ENCODE results near the gene MEAK7. TPM values are rescaled to one million over a fixed set of nuclear protein-coding genes. Genes with fewer than 3 reads are reported as not detected.

The MEAK7 gene
- total RNA-seq, 1 experiment from 2014 or later = 5.3 TPM

DNA sequence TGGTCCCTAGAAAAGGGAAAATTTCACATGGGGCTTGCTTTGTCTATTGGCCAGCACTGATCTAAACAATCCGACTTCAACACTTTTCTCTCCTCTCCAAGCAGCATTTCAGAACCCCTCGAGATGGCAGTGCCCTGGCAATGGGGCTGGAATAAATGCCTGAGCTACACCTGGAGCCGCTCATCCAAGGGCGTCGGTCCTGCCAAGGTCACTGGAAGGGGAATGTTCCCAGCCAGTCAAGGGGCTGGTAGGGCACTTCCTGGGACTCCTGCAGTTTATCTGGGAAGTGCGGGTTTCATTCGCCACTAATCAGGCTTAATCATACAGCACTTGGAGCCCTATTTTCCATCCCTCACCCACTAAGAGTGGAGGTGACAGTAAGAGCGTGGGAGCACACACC is 17.1 kb downstream of the MEAK7 start:
- no peak for DNase-seq (ENCODE audit: low spot score)

DNA sequence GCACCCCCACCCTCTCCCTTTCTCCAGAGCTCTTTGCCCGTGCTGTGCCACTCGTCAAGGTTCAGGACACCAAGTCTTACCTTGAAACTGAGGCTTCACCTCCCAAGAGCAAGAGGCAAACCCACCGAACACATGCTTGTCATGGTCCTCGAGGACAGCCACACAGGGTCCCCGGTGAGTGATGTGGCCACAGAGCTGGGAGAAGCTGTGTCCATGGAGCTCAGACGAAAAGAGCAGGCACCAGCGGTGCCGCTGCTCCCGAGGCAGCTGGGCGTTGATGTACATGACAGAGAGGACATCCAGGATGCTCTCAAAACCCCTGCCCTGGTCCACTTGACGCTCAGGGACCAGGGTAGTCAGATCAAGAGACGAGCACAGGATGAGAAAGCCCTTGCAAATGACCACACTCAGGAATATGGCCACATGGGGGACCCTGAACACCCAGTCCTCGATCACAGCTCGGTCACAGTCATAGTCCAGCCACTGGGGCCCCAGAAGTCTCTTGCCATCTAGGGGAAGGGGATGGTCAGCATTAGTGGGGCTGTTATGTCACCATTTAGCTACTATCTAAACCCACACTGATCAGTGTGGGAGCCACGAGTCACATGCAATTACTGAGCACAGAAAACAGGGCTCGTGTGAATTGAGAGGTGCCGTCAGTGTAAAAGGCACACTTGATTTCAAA is 17.8 kb downstream of the MEAK7 start:
- no peak for DNase-seq (ENCODE audit: low spot score)

DNA sequence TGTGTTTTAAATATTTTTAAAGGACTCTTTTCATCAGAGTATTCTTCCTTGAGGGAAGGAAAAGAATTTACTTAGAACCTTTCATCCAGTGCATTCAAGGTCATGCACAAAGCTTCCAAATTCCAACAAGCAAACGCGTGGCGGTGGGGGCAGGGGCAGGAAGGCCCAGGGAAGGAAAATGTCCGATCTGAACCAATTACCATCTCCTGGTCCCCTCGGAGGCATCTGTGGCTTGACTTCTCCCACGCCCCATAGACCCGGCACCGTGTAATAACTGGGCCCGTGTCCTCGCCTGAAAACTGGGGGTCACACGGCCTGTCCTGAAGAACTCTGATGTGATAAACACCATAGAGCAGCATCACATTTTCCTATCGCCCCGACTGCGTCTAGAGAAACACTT is 18.3 kb downstream of the MEAK7 start:
- no peak for DNase-seq (ENCODE audit: low spot score)

DNA sequence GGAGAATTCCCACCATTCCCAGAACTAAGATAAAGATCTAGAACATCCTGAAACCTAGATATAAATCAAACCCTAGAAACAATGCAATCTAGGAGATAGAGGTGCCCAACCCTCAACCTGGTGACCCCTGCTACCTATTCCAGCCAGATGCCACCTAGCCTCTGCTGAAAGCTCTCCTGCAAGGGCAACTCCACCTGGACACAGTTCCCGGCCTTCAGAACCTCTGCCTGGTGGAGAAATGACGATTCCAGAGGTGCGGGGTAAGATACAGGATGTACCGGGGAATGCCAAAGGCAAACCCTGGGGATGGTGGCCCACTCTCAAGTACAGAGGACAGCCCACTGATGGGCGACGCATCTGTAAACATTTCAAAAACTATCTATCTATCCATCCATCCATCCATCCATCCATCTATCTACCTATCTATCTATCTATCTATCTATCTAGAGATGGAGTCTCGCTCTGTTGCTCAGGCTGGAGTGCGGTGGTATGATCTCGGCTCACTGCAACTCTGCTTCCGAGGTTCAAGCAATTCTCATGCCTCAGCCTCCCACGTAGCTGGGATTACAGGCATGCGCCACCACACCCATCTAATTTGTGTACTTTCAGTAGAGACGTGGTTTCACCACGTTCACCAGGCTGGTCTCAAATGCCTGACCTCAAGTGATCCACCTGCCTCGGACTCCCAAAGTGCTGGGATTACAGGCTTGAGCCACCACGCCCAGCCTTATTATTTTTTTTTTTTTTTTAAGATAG is 19.0 kb downstream of the MEAK7 start:
- no peak for DNase-seq (ENCODE audit: low spot score)

DNA sequence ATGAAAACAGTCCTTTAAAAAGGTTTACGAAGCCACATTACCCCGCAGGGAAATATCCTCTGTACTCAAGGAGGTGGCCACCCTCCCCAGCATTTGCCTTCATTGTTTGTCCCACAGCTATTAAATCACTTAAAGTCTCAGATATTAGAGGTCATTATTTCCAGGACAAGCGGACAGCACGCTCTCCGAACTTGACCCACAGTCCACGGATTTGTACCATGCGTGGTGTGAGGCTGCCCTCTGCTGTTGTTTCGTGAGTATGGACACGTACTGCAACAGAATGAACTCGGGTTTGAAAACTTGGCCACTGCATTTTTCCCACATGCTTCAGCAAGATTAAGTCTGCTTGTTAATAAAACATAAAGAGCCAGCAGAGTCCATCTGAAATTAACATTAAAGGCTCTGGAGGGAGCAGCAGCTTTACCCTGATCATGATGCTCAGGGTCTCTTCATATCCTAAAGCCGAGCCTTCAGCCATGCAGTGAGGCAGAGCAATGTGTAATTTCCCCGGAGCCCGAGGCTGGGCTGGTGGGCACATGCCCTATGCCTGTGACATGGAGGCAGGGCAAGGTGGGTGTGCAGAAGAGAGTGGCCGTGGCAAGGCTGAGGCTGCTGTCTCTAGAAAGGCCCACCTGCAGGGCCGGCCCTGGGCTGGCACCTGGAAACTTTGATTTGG is 19.7 kb downstream of the MEAK7 start:
- peak; percentile 45 for DNase-seq (ENCODE audit: low spot score)

DNA sequence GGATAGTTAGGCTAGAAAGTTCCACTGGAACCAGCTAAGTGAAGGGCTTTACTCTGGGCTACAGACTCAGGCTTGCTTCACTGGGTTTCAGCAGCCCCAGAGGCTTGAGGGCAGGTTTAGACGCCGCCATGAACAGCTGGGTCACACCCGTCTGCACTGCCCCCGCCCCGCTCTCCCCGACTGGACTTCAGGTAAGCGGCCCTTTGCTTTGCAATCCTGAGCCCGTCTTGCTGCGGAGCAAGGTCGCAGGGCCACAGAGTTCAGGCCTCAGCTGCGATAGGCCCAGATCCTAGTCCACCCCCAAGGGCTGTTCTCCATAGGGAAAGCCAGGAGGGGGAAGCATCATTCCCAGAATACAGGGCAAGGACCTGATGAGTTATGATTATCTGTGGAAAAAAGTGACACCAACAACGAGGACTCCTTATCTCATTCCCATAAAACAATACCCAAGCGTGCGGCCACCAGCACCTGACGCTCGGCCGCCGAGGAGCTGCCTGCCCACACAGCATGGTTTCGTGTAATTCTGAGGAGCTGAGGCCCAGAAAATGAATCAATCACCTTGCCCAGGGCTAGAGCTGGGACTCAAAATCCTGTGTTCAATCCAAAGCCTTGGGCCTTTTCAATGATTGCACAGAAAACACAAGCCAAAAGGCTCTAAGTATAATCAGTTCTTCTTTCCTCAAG is 20.4 kb downstream of the MEAK7 start:
- DNase-seq (ENCODE audit: low spot score) = no peak

DNA sequence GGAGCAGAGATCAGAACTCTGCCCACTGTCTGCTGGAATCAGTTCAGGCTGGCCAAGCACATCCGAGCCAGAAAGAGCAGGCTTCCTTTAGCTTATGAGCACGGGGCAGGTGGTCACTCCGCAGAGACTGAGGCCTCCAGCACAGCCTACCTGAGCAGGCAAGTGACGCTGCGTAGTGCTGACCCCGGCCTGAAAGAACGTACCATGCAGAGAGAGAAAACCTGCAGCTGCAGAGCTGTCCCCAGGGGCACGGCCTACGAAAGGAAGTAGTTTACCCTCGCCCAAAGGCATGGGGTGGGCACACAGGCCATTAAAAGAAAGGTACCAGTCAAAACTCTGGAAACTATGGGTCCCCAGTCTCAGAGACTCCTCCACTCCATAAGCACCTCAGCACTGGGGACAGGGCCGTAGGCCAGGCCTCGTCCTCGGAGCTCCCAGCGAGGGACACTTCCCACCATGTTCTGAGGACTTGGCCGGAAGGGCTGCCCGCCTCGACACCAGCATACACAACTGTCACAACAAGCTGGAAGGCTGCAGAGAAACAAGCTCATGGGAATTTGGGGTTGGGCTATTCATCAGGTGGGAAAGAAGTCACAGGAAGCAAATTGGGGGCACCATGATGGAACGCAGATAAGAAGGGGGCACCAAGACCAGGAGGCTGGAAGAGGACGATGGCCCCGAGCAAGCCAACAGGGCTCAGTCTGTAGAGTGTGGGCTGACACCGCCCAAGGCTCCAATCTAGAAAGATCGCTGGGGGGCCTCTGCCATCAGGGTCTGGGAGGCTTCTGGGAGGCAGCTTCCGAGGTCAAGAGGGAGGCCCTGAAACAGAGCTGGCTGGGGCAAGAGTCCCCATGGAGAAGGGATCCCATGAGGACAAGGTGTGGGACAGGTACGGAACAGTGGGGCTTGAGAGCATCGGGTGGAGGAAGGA is 21.2 kb downstream of the MEAK7 start:
- DNase-seq (ENCODE audit: low spot score) = no peak

DNA sequence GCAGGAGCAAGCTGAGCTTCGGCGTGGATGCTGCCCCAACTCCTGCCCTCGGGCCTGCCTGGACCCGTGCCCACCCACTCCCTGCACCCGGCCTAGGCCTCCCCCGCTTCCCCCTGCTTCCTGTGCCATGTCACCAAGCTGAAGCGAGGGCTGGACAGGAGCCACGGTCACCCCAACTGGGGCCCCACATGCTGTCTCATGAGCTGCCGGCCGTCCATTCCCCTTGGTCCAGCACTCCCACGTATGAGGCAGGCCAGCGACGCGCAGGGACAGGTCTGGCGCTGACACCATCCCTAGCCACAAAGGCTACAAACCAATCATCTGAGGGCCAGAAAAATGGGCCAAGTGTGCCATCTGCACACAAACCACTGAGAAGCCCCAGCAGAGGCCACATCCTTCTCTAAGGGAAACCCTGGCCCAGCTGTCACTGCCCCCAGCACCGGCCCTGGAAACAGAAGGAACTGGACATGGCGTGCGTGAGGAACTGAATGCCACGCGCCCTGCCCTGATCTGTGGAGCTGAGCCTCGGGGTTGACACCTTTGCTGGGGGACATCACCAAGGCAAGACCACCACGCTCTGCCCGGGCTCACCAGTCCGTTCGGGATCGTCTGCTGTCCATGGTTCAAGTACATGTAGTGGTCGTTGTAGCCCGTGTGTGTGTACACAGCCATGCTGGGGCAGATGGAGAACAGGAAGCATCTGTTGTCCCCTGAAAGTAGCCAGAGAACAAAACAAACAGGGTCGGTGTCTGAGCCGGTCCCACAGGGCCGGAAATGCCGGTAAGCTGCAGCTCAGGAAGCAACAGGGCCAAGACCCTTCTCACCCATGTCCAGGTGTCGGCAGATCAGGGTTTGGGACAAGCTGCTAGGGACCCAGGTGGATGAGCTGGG is 22.2 kb downstream of the MEAK7 start:
- no peak for DNase-seq (ENCODE audit: low spot score)

DNA sequence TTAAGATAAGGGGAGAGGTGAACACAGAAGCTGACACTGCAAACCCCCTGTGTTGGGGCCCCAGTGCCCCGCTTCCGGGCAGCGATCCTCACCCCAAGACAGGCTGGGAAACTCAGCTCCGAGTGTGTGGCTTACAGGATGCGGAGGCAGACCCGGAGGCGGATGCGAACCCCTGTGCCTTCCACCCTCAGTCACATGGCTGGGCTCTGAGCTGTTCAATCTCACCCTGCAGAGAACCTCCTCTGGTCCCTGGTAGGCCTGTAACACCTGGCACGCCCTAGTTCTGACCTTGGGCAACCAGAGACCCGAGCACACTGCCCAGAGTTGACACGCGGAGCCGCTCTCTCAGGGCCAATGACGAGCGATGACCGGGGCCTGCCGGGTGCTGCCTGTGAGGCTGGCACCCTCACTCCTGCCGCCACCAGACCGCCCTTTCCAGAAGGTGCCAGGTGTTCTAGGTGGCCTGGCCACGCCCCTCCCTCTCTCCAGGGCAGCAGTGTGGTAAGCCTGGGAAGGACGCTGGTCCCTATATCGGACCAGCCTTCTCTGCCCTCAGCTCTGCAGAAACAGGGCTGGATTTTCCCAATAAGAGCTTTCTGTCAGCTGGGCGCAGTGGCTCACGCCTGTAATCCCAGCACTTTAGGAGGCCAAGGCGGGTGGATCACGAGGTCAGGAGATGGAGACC is 23.3 kb downstream of the MEAK7 start:
- no peak for DNase-seq (ENCODE audit: low spot score)

DNA sequence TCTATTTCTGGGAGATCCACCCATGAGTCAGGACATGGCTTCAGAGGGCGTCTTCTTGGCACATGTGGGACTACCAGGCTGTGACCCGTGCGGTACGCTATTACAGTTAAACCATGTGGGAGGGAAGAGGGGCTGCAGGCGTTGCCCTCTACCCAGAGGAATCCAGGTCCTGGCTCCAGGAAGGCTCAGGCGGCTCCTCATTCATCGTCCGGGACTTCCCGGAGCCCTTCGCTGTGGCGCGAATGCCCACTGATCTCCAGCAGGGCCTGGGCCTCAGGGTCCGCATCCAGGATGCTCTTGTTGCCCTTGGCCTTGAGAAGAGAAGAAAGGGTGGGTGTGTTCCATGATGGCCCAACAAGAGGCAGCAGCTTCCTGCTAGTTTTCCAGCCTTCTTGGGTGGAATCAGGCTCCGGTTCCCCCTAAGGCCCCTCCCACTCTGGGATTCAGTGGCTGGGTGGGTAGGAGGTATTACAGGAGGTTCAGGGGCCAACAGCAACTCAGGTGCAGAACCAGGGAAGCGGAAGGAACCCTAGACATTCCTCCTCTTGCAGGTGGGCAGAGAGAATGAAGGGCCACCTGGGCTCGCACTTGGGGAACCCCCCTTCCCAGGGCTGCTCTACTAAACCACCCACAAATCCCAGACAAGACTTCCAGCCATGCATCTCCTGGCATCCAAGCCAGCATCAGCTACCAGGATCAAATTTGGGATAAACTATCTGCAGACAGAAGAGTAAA is 24.6 kb downstream of the MEAK7 start:
- no peak for DNase-seq (ENCODE audit: low spot score)

DNA sequence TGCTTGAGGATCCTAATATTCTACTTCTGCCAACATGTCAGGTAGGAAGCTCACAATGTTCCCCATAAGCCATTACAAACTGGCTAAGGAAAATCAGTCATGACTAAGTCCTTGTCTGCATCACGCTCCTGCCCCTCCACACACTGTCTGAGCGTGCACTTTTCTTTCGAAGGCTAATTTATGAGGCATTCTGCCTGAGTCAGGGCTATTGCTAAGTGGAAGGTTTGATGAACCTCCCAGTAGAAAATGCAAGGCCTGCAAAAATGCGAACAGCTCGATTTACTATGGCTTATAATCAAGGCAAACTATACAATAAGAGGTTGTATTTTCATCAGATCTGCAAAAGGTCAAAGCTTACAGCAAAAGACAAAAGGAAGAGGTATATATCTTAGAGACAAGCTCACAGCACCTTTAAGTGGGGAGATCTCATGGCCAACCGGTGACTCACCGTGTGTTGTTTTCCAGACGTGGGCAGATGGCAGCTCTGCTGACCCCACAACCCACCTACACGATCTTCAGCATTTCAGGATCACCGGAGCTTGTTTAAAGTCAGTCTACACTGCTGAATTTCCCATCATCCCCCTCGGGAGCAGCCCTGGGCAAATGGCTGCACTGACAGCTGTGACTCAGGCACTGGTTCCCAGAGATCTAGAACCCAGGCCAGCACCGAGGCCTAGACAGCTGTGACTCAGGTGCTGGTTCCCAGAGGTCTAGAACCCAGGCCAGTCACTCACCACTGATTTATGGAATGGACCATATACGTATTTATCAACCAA is 26.1 kb downstream of the MEAK7 start:
- DNase-seq (ENCODE audit: low spot score) = no peak

DNA sequence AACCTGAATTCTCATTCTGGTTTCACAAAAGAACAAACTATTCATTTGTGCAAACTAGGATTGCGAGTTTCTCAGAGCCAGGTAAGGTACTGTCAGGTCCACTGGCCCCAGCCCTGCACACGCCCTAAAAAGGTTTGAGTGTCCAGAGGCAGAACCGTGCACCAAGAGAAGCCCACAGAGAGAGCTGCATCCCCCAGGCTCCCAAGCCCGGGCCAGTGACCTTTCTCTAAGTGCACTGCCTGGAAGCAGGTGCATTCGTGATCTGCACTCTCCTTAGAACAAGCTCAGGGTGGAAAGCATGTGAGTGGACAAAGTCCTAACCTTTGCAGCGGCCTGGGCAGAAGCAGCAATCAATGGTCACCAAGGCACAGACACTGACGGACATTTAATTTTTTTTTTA is 26.8 kb downstream of the MEAK7 start:
- DNase-seq (ENCODE audit: low spot score) = no peak

DNA sequence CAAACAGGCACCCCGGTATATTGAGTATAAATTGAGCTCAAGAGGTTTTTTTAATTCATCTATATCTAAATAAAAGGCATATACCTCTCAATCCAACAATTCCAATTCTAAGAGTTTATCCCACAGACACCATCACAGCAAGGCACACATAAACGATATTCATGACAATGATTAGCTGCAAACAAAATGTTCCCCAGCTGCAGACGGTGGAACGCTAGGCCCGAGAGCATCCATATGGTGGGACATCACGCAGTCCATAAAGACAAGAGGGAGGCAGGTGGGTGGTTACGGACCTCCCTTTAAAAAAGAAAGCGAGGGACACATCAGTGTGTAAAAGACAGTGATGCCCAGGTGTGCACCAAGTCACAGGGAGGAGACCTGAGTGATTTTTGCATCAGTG is 28.1 kb downstream of the MEAK7 start:
- DNase-seq (ENCODE audit: low spot score) = no peak

DNA sequence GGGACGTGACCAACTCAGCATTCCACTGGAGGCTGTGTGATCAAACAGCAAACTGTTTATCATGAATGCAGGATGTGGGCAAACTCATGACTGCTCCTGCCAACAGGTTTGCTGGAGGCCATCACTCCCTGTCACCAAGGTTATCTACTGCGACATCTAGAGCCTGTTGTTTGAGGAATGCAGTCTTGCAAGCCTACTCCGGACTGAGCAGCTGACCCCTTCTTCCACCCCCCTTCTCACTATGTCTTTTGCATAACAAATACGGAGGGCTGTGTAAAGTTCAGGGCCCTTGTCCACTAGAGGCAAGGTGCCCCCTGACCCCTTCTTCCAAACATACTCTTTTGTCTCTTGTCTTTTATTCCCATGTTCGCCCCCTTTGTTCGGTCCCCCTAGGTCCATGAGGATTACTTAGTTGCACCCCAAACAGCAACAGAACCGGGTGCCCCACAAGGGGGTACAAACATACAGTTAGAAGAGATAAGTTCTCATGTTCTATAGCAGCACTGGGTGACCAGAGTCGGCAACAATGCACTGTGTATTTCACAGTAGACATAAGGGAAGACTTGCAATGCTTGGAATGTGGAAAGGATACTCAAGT is 28.7 kb downstream of the MEAK7 start:
- DNase-seq (ENCODE audit: low spot score) = no peak

DNA sequence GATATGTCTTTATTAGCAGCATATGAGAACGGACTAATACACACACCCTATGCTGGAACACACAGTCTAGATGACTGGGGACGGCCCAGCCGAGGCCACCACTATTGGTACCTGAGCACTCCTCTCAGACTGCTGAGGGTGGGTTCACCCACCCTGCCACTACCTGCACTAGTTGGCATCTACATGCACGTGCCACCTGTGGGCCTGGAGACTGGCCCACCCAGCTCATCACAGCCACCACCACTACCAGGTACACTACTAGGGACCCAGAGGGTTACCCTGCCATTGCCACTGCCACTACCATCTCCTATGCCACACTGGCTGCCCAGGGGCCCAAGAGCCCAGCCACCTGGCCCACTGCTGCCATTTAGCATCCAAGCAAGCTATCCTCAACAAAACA is 32.5 kb downstream of the MEAK7 start:
- no peak for DNase-seq (ENCODE audit: low spot score)

DNA sequence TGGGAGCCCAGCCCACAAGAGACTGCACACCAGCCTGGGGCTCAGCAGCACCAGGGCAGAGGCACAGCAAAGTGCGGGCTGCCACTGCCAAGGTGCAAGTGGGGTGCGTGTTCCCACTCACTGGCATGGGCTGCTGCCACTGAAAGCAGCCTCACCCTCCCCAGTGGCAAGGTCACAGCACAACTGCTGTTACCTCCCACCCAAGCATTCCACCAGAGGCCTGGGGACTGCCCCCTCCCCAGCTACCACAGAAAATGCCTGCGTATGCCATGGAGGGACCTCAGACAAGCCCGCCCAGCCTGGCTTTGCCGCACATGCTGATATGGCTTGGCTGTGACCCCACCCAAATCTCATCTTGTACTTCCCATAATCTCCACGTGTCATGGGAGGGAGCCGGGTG is 33.1 kb downstream of the MEAK7 start:
- no peak for DNase-seq (ENCODE audit: low spot score)

DNA sequence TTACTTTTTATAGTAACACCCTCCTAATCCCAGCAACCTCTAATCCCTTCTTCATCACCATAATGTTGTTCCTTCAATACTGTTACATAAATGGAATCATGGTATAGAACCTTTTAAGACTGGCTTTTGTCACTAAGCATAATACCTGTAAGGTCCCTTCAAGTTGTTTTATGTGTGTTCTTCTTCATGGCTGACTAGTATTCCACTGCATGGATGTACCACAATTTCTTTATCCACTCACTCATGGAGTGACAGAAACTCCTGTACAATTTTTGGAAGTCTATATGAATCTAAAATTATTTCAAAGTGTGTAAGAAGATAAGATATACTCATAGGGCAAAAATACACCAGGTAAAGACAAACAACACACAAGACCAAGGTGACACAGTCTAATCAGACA is 36.8 kb downstream of the MEAK7 start:
- DNase-seq (ENCODE audit: low spot score) = no peak

DNA sequence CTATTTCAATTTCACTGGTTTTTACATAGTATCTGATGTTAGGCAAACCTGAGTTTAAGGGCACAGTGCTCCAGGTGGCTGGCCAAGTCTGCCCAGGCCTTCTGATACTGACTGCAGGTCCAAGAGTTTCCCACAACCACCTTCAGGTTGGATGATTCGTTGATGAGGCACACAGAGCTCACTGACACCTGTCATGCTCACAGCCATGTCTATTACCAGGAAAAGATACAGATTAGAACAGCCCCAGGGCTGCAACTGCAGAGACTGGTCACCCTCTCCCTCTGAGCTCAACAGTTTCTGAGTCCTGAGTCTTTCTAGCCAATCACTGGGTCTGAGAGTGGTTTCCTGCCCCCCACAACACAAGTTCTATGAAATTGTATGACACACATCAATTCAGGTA is 37.2 kb downstream of the MEAK7 start:
- DNase-seq (ENCODE audit: low spot score) = no peak

All from H4 (cell line).